Skin epidermis (tissue), 12 donors: ENCODE data around the gene OTX1.
"Not testable (repeated sequence)": the region's sequence is repeated elsewhere in the genome, so short reads cannot be mapped to it uniquely, and the experiment has no call there.

ENCODE experiments used
- H3K27ac ChIP-seq, 21 experiments: fragments of 200-600 bp; sonication (generic) in 11 of 21; one replicate each; pipeline ENCODE4 v1.5.0; 2020; ENCODE audit warnings: mild to moderate bottlenecking in 3 of 21, inconsistent platforms in 2 of 21, moderate library complexity in 2 of 21
- H3K4me3 ChIP-seq, 7 experiments: fragments of 200-600 bp; sonication (generic) in 2 of 7; one replicate each; pipeline ENCODE4 v1.5.0; 2020; ENCODE audit warnings: inconsistent platforms in 2 of 7, mild to moderate bottlenecking in 2 of 7, moderate library complexity in 1 of 7

The OTX1 gene

GRCh38 chr2:63050334-63051041, at the start of gene OTX1:
OTX1 (plus strand) TSS chr2:63050830; CDS start chr2:63052991, 2,161 bp downstream.
- H3K4me3 ChIP-seq = peak within 1 kb of the TSS; percentile 37 to 61 (median 52)
- H3K27ac ChIP-seq = peak within 1 kb of the TSS in 20 of 21 experiments; percentile 25 to 89 (median 75)

GRCh38 chr2:63001576-63001975, 49.1 kb upstream of the OTX1 start:
- H3K4me3 ChIP-seq = no peak overlapping the region
- H3K27ac ChIP-seq = no peak overlapping the region

GRCh38 chr2:63003351-63003750, 47.3 kb upstream of the OTX1 start:
- H3K27ac ChIP-seq = no peak overlapping the region
- H3K4me3 ChIP-seq = no peak overlapping the region

- no peak overlapping the region for H3K27ac ChIP-seq
- no peak overlapping the region for H3K4me3 ChIP-seq
Measured at GRCh38 chr2:63007813-63008458, 42.7 kb upstream of the OTX1 start.

- Histone ChIP-seq H3K4me3 (no peak overlapping the region), H3K27ac (no peak overlapping the region)
Measured at GRCh38 chr2:63008838-63009237, 41.8 kb upstream of the OTX1 start.

GRCh38 chr2:63009490-63009889, 41.1 kb upstream of the OTX1 start:
- Histone ChIP-seq H3K4me3 (no peak overlapping the region), H3K27ac (no peak overlapping the region)

GRCh38 chr2:63012541-63012940, 38.1 kb upstream of the OTX1 start:
- Histone ChIP-seq H3K4me3 (no peak overlapping the region), H3K27ac (no peak overlapping the region)

- Histone ChIP-seq H3K4me3 (no peak overlapping the region), H3K27ac (no peak overlapping the region)
Measured at GRCh38 chr2:63013438-63013837, 37.2 kb upstream of the OTX1 start.

- no peak overlapping the region for H3K27ac ChIP-seq
Measured at GRCh38 chr2:63015389-63015788, 35.2 kb upstream of the OTX1 start.

GRCh38 chr2:63018439-63018838, 32.2 kb upstream of the OTX1 start:
- no peak overlapping the region for H3K27ac ChIP-seq
- no peak overlapping the region for H3K4me3 ChIP-seq

More at GRCh38 chr2:63015389-63015788, 35.2 kb upstream of the OTX1 start:
- H3K4me3 ChIP-seq = no peak overlapping the region

GRCh38 chr2:63019686-63020085, 30.9 kb upstream of the OTX1 start:
- H3K27ac ChIP-seq, H3K4me3 ChIP-seq: not testable (repeated sequence)

GRCh38 chr2:63023444-63023843, 27.2 kb upstream of the OTX1 start:
- no peak overlapping the region for H3K27ac ChIP-seq
- H3K4me3 ChIP-seq = no peak overlapping the region

- Histone ChIP-seq H3K27ac (no peak overlapping the region), H3K4me3 (no peak overlapping the region)
Measured at GRCh38 chr2:63027220-63027619, 23.4 kb upstream of the OTX1 start.

- Histone ChIP-seq H3K27ac (no peak overlapping the region), H3K4me3 (no peak overlapping the region)
Measured at GRCh38 chr2:63029058-63029457, 21.6 kb upstream of the OTX1 start.

GRCh38 chr2:63034526-63034925, 16.1 kb upstream of the OTX1 start:
- H3K27ac ChIP-seq = no peak overlapping the region
- no peak overlapping the region for H3K4me3 ChIP-seq

- no peak overlapping the region for H3K27ac ChIP-seq
- H3K4me3 ChIP-seq = no peak overlapping the region
Measured at GRCh38 chr2:63035169-63035568, 15.5 kb upstream of the OTX1 start.

GRCh38 chr2:63035660-63036059, 15.0 kb upstream of the OTX1 start:
- H3K4me3 ChIP-seq = no peak overlapping the region
- H3K27ac ChIP-seq = no peak overlapping the region

GRCh38 chr2:63038034-63038433, 12.6 kb upstream of the OTX1 start:
- H3K27ac ChIP-seq = no peak overlapping the region
- H3K4me3 ChIP-seq = no peak overlapping the region

GRCh38 chr2:63040586-63040985, 10.0 kb upstream of the OTX1 start:
- H3K4me3 ChIP-seq = no peak overlapping the region
- peak overlapping the region in 1 of 21 experiments; percentile 7 for H3K27ac ChIP-seq

GRCh38 chr2:63041592-63041991, 9.0 kb upstream of the OTX1 start:
- Histone ChIP-seq H3K4me3 (no peak overlapping the region), H3K27ac (no peak overlapping the region)
